NOMO-1 (cell line): ENCODE data around the gene ZNF746.
"Not testable (repeated sequence)": the region's sequence is repeated elsewhere in the genome, so short reads cannot be mapped to it uniquely, and the experiment has no call there.

Source experiments
- DNase-seq, 2 experiments: peaks; one replicate each; lab custom pipeline; 2025; ENCODE audit not compliant: unreplicated experiment in 2 of 2; lab: John Stamatoyannopoulos, UW

ZNF746 gene

DNA sequence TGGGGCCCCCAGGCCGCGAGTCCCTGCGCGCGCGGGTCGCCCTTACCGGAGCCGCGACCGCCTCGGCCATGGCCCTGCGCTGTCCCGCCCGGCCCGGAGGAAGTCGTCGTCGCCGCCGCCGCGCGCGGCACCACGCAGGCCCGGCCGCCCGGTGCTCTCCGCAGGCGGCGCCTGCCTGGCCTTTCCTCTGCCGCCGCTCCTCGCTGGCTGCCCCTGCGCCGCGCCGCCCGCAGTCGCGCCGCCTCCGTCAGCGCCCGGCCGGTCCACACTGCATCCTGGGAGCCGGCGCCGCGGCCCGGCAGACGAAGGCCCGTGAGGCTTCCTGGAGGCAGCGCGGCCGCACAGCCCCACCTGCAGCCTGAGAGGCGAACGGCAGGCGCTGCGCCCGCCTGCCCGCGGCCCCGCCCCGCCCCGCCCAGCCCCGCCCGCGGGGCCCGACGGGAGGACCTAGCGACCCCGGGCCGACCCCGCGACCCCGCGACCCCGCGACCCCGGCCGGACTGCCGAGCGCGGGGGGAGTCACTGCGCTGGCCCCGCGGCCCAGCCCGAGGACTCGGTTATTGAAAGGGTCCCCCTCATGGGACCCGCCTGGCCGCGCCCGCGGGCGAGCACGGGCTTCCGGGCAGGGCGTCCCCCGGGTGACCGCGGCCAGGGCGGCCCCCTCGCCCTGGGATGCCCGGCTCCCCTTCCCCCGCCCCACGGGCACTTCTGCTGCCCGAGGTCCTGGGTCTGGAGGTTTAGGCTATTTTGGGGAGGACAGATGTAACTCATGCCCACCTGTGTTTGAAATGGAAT lies at the start of gene ZNF746:
ZNF746 (minus strand) TSS at position 343 of the 795 bp plus-strand sequence; CDS start at position 70, 273 bp downstream.
- DNase-seq: peak; percentile 47 to 66

DNA sequence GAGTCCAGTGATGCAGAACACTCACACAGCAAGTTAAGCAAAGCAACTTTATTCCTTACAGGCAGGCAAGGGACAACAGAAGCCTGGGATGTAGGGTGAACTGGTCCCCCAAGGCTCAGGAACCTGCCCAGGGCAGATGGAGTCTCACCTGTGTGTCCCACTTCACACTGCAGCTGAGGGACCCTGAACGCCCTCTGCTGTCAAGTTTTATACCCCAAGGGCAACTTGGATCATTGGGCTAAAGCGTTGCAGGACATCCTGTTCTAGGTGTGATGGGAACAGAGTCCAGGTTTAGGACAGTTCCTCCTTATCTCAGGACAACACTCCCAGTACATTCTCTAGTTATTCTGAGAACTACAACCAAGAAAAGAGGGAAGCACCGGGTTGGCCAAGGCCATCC lies 49.5 kb upstream of the ZNF746 start:
- no peak for DNase-seq

GRCh38 chr7:149546331-149546730 lies 48.7 kb upstream of the ZNF746 start:
- DNase-seq: no peak

DNA sequence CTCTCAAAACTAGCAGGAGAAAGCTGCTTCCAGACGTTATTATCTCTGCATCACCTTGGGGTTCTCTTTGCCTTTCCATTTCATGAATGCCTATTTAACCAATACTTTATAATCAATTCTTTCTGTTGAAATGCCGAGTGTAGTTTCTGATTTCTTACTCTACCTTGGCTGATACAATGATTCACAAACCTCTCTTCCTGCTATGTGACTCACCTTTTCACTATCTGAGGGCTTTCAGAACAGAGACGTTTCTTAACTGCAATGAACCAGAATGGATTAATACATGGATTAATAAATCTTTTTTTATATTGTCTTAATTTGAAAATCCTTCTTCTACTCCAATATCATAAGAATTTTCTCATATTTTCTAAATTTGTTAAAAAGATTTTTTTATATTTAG lies 46.4 kb upstream of the ZNF746 start:
- DNase-seq: no peak

- no peak for DNase-seq
Measured at GRCh38 chr7:149532654-149533053, 35.0 kb upstream of the ZNF746 start.

GRCh38 chr7:149529136-149529718 lies 31.6 kb upstream of the ZNF746 start:
- no peak for DNase-seq

DNA sequence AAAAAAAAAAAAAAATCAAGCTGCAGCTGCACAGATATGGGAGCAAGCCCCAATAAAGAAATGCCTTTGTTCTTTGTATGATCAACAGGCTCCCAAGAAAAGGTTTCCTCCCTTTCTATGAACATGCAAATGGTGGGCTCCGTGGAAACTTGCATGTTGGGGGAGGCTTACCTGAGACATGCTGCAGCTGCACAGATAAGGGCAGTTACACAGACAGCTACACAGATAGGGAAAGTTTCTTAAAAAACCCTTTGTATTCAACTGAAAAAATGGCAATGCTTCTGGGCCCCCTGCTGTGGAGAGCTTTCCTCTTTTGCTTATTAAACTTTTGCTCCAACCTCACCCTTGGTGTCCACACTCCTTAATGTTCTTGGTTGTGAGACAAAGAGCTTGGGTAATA lies 29.8 kb upstream of the ZNF746 start:
- DNase-seq: no peak

- DNase-seq: no peak
Measured at GRCh38 chr7:149525280-149525679, 27.7 kb upstream of the ZNF746 start.

- no peak for DNase-seq
Measured at GRCh38 chr7:149524394-149524793, 26.8 kb upstream of the ZNF746 start.

DNA sequence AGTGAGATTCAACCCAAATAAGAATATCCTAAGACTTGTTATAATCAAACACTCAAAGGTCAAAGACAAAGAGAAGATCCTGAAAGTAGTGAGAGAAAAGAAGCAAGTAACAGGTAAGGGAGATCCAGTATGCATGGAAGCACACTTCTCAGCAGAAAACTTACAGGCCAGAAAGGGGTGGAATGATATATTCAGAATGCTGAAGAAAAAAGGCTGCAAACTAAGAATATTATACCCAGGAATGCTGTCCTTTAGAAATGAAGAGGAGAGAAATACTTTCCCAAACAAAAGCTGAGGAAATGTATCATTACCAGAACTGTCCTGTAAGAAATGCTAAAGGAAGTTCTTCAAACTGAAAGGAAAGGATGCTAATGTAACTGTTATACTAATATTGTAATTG lies 12.6 kb upstream of the ZNF746 start:
- no peak for DNase-seq

DNA sequence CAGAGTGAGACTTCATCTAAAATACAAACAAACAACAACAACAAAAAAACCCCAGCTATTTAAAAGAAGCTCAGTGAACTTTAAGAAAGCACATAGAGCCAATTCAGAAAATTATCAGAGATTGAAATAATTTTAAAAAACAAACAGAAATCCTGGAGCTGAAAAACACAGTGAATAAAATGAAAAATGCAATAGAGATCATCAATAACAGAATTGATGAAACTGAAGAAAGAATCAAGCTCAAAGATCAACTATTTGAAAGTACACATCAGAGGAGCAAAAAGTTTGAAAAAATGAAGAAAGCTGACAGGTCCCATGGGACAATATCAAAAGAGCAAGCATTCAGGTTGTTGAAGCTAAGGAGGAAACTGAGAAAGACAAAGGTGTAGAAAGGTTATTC lies 12.2 kb upstream of the ZNF746 start:
- DNase-seq: no peak

DNA sequence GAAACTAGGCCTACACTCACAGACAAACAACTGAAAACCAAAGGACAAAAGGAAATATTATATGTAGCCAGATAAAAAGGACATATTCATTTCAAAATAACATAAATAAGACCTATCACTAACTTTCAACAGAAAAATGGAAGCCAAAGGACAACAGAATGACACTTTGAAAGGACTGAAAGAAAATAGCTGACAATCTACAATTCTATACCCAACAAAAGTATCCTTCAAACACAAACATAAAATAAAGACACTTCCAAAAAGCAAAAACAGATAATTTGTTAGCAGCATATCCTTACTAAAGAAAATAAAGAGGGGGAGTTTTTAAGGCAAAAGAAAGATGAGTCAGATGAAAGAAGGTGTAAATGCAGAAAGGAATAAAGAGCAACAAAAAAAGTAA lies 7.9 kb upstream of the ZNF746 start:
- DNase-seq: no peak

GRCh38 chr7:149501651-149502050 lies 4.0 kb upstream of the ZNF746 start:
- no peak for DNase-seq

- DNase-seq: no peak
Measured at GRCh38 chr7:149500910-149501309, 3.3 kb upstream of the ZNF746 start.

DNA sequence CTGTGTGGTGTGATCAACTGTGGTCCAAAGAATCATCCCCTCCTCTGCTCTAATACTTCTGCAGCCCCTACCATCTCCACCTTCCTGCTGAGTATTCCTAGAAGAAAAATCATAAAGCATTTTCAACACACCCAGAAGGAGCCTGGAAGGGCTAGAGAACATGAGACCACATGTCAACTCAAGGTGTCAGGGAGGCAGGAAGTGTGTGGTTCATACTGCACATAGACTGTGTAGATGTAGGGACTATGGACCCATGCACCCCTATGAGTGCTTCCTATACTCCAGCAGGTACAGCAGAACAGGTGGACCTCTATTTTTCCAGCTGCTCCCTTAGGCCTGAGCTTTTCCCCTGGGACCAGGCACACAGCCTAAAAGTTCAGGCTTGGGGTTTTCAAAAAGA lies 2.6 kb upstream of the ZNF746 start:
- DNase-seq: no peak

- DNase-seq: no peak
Measured at GRCh38 chr7:149498811-149499210, 1.2 kb upstream of the ZNF746 start.

- peak in 1 of 2 experiments; percentile 3 for DNase-seq
Measured at GRCh38 chr7:149496642-149497391, 792 bp downstream of the ZNF746 start.

- no peak for DNase-seq
Measured at GRCh38 chr7:149495785-149496641, 1.6 kb downstream of the ZNF746 start.

GRCh38 chr7:149494738-149495368 lies 2.8 kb downstream of the ZNF746 start:
- peak; percentile 32 to 47 for DNase-seq

- DNase-seq: not testable (repeated sequence)
Measured at GRCh38 chr7:149493975-149494374, 3.6 kb downstream of the ZNF746 start.
